LHCN-M2 (cell line): ENCODE measurements around the gene WNT5B. TPM values are rescaled to one million over a fixed set of nuclear protein-coding genes. Genes with fewer than 3 reads are reported as not detected.
"Not testable (repeated sequence)": the region's sequence is repeated elsewhere in the genome, so short reads cannot be mapped to it uniquely, and the experiment has no call there.

ENCODE experiments used
- DNase-seq: peaks from one replicate; pipeline ENCODE4 v3.0.0-alpha.2; 2012; ENCODE audit warnings: low read depth
- total RNA-seq: library from RNA; depleted of rRNA; stranded (reverse); fragments of >200 nt; gene quantifications from 2 replicates; pipeline ENCODE4 v1.2.3, GENCODE V29; 2014

Gene WNT5B
- total RNA-seq, 1 experiment from 2014 or later, result 29.9 TPM

DNA sequence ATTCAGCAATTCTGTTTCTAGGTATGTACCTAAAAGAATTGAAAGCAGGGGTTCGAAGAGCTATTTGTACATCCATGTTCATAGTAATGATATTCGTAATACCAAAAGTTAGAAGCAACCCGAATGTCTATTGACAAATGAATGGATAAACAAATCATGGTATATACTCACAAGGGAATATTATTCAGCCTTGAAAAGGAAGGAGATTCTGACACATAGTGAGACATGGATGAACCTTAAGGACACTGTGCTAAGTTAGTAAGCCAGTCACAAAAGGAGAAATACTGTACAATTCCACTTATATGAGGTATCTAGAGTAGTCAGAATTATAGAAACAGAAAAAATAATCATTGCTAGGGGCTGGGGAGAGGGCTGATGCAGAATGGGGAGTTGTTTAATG lies 30.3 kb upstream of the WNT5B start:
- no peak for DNase-seq

DNA sequence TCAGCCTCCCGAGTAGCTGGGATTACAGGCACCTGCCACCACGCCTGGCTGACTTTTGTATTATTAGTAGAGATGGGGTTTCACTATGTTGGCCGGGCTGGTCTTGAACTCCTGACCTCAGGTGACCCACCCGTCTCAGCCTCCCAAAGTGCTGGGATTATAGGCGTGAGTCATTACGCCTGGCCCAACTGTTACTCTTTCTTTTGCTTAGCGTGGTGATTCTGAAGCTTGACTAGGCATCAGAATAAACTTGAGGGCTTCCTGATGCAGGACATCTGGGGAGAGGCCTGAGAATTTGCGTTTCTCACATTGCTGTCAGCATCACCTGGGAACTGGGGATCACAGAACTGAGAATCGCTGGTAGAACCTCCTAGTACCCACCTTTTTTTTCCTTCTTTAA lies 26.3 kb upstream of the WNT5B start:
- DNase-seq, result not testable (repeated sequence)

DNA sequence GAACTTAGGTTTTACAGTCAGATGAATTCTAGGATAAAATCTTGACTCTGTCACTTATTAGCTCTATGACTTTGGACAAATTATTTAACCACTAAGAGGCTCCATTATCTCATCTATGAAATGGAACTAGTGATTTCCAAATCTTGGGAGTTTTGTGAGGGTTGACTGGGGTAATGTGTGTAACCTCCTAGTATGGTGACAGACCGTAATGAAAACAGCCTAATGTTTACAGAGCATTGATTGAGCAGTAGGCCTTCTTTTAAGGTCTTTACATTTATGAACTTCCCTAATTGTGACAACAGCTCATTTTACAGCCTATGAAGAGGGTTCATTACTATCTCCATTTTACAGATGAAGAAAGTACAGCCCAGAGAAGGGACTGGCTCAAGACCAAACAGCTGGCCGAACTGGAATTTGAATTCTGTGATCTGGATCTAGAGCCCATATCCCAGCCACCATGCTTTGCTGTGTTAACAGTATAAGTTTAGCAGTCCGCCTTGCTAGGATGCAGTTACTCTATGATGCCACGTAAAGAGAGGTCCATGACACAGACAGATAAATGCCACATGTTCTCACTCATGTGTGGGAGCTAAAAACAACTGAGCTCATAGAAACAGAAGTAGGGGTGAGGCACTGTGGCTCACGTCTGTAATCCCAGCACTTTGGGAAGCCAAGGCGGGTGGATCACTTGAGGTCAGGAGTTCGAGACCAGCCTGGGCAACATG lies 25.6 kb upstream of the WNT5B start:
- DNase-seq, result no peak

DNA sequence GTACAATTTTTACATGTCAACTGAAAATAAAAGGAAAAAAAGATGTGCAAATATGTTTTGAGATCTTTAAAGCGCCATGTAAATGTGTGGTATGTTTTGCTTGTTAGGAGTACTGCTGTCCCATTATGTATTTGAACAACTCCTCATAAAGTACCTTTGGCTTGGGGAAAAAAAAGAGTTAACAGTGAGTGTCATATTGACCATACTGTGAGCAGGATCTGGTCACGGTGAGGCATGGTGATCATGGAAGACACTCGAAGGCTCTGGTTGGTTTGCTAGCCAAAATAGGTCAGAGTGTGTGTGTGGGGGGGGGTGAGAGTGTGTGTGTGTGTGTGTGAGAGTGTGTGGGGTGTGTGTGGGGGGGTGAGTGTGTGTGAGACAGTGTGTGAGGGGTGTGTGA lies 24.6 kb upstream of the WNT5B start:
- no peak for DNase-seq

DNA sequence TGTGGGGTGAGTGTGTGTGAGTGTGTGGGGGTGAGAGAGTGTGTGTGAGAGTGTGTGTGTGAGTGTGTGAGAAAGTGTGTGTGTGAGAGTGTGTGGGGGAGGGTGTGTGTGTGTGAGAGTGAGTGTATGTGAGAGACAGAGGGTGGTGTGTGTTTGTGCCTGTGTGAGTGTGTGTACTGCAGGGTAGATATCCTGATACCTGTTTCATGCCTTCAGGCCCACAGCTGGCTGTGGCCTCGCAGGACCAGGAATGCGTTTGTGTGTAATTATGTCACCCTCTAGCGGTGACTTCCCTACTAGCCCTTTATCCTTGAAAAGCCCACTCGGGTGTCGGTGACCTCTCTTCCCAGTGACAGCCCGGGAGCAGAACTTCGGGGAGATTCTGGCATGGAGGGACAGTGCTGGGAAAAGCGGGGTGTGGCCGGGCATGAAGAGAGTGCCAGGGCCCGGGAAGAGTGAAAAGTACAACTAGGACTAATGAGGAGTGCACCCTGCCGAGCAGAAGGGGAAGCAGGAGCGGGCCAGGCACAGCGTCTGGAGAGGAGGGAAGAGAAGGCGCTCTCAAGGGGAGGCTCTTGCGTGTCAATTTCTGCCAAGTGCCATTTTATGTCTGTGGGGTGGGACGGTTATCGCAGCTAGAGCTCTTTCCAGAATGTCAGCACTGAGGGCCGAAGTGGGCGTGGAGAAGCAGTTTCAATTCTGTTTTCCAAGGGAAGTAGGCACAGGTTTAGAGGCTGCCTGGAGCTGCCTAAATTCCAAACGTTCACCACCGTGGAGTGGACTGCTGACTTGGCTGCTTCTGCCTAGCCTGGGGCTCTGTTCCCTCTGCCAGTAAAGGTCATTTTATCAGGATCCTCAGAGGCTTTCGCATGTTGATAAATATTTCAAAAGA lies 23.7 kb upstream of the WNT5B start:
- DNase-seq, result peak; percentile 85

DNA sequence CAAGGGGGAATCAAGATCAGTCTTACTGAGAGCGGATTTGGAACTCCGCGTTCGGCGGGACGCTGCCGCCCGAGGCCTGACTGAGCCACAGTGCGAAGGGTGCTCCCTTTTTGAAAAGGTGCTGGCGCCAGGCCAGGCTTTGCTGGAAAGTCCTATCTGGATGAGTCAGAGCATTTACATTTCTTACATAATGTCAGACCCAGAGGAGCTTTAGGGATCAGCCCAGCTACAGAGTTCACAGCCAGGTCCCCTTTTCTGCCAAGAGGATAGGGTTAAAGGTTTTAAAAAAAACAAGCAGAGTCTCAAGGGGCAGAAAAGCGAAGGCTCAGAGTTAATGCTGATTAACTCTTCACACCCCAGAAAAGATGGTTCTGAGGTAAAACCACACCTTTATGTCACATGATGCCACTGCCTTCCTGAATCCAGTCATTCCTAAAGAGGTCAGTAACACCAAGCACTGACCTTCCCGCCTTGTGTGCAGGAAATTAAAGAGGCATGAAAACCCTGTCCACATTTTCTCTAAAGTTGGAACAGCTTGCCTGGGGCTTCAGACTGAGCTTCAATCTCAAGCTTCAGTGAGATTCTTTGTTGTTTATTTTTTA lies 22.9 kb upstream of the WNT5B start:
- peak; percentile 79 for DNase-seq

DNA sequence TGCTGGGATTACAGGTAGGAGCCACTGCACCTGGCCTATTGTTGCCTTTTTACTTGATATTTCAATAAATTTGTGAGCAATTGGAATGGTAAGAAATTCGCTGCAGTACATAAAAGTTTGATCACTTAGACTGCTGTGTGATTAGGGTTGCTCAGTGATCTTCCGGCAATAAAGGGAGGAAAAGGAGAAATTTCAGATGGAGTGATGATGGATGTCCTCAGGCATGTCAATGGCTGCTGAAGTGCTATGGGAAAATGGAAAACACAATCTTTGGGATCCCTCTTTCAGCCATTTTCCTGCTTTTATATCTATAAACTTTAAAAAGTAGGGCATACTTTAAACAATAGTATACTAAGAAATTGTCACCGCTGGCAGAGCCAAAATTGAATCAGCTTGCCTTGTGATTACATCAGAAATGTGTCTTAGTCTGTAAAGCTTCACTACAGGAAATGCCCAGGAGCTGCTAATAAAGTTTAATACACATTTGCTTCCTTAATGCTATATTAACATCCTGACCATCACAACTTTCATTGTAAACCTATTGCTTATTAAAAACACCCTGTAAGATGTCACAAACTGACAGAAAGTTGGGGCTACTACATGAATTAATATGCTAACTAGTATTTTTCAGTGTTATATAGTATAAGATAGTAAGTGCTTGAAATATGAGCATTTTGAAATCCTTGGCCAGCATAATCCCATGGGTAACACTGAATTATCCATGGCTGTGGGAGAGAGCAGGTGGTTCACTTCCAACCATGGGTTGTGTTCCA lies 20.9 kb upstream of the WNT5B start:
- no peak for DNase-seq

DNA sequence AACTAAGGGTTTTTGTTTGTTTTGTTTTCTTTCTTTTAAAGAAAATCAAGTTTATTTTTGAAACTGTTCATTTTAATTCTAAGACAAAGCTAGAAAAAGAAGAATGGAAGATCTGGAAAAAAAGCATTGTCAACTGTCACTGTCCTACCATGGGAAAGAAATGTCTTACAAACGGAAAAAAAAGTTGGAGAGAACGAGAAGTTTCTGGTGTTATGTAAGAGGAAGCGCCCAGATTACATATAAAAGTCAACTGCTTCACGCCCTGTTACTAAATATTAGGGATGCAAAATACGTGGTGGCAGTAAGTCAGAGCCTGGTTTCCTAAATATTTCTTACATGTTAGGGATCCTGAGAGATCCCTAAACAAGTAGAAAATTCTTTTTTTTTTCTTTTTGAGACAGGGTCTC lies 20.3 kb upstream of the WNT5B start:
- DNase-seq, result no peak

DNA sequence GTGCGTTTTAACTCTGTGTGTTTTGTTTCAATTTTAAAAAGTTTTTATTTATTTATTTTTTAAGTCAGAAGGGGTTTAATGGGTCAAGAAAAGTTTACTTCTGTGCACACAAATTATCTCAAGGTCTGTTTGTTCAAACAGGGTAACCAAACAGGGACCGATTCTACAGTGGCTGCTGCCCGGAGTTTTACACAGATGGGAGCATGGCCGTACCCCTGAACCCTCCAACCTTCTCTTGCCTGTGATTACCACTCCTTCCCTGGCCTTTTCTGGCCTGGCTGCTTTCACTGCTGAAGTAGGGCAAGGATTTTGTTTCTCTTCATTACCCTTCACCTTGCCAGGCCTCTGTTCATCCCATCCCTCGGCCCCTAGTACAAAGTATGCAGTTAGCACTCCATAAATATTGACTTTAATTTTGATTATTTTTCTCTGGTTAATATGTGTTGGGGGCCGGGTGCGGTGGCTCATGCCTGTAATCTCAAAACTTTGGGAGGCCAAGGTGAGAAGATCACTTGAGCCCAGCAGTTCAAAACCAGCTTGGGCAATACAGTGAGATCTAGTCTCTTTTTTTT lies 18.9 kb upstream of the WNT5B start:
- no peak for DNase-seq

DNA sequence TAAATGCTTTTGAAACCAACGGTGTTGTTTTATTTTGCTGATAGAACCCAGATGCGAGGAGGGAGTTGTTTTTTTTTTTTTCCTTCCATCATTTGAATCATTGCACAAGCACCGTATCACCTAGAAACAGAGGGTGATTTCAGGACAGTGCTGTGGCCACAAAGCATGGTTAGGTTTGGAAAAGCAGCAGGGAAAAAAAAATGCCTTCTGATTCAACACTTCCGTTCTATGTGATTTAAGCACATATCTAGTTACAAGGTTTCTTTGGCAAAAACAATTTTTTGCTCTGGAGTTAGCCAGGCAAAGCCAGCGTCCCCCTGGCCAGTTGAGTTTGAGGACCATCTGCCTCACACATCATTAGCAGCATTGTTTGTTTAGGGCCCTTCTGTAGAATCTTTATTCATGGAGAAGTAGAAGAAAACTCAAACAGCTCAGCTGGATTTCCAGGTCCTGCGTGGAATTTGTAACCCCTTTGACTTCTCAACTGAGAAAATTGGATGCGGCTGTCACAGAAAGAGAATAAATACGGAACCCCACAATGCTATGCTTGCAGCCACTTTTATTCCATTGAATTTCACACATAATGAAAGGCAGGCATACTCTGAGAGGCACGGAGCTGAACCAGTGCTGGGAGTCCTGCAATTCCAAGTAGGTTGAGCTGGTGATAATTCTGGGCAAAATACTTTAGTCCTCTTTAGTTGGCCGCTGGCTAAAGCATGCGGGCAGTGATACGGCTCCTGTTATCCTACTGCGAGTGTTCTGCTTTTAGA lies 17.0 kb upstream of the WNT5B start:
- peak; percentile 86 for DNase-seq

DNA sequence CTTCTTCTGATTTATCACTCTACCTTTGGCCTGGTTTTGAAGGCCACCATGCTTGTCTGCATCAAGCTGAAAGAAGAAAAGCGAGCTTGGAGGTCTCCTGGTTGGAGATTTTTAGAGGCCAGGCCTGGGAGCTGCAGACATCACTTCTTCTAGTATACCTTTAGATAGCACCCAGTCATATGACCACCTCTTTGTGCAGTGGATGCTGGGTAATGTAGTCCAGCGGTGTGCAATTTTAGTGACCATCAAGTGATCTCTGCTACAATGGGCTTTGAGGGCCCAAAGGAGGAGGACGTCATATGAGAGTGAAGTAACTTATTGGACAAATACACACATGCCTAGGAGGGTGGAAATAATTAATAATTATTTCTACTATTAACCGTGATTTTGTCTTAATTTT lies 15.2 kb upstream of the WNT5B start:
- DNase-seq, result no peak

DNA sequence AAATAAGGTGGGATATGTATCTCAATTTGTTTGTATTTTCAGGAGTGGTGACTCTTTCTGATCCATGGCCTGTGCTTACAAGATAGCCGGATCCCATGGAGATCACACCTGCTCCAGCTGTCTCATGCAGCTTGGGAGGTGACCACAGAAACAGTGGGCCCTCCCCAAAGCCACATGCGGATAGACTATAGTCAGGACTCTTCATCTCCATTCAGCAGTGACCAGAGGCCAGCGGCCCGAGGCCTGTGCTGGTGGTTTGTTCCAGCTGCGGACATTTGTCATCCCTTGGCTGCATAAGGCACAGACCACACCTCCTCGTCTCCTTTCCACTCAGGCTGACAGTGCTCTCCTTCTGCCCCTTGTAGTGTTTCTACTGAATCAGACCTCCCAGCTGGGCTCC lies 14.7 kb upstream of the WNT5B start:
- peak; percentile 69 for DNase-seq

DNA sequence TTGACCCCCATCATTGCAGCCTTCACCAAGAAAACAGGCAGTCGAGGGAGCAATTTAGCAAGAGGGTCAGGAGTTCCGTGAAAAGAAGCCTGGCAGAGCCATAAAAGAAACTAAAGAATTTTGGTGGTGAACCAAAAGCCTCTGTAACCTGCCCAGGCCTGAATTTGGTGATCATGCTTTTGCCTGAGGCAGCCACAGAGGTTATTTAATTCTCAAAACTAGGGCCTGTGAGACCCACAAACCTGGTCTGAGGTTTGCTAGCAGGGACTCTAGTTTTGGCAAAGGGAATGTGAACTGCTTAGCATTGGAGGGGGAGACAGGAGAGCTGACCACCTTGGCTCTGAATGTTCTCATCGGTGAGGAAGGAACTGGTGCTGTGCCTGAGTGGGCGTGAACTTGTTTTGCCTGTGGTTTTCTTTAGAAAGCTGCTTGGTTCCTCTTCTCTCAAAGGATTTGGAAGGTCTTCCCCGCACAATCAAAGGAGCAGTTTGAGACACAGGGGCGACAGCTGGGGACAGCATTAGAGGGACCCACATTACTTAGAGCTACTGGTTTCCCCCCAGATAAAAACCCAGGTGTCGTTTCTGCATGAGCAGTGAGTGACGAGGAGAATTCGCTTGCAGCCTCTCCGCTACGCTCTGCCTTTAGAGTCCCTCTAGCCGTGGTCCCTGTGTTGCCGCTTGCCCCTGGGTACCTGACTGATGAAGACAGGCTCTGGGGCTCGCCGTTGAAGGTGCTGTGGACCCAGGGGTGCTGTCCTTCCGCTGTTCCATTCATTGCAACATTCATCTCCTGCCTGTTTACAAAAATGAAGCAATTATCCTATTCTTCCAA lies 12.6 kb upstream of the WNT5B start:
- DNase-seq, result no peak

DNA sequence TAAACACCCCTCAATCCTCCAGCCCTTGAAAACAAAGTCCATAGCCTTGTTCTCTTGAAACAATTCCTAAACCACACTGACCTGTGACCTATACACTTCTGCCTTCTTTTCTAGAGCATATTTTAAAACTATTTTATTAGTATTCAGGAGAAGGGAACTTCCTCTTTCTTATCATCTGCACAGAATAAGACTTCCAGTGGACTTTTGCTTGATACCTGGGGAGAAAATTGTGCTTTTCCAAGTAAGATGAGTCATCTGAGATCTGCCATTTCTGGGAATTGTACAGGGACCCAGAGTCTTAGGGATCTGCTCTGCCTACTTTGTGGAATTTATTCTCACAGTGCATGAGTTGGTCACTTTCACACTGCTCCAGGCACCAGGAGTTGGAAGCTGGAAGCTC lies 10.5 kb upstream of the WNT5B start:
- DNase-seq, result no peak

DNA sequence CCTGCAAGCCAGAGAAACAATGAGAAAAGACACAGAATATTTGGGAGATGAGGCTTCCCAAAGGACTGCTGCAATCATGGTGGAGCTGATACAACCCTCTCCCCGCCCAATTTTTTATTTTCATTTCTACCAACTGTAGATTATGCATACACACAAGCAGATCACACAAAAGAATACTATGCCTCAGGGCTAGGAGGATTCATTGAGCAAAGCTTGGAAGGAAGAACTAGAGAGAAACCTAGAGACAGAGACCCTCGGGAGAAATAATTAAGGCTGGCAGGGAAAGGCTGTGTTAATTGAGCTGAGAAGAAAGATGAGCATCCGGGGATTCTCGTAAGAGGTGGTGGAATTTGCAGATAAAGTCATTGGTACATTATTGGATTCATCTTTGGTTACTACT lies 9.9 kb upstream of the WNT5B start:
- no peak for DNase-seq

DNA sequence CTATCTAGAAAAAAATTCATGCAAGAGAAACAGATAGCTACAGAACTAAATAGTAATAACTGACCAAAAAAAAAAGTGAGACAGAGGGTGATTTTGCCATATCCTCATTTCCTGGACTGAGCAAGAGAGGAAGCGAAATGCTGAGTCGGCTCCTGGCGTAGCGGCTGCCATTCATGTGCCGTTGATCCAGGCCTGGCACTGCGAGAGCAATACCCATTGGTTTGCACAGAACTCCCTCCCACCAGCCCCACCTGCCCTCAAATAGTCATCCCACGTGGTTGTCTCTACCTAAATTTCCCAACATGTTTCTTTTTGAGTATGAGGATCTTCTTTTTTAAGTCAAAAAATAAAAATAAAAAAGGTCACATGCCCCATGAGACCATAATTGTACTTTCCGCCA lies 9.4 kb upstream of the WNT5B start:
- DNase-seq, result no peak

DNA sequence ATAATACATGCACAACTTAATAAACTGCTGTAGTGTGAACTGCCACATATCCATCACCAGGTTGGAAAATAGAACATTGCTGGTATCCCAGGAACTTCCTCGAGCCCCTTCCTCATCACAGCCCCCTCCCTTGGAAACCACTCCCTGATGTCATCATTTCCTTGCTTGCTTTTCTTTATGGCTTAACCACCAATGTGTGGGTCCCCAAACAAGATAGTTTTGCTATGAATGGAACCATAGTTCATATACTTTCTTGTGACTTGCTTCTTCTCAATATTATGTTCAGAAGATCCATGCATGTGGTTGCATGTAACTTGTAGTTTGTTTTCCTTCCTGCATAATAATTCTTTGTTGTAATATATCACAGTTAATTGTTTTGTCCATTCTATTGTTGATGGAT lies 8.9 kb upstream of the WNT5B start:
- no peak for DNase-seq

DNA sequence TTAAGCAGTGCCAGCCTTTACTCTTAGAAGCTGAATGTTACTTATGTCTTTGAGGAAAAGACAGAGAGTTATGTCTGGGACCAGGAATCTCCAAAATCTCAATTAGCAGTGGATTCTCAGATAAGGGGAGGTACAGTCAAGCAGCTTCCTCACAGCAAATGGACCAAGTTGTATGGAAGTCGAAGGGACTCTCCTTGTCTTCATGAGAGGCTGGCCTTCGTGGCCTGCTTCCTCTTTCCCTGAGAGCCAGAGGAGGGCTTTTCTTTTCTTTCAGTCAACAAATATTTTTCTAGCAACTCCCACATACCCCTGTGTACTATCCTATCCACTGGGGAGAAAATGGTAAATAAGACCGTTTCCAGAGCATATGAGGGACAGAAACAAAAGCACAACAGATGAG lies 6.6 kb upstream of the WNT5B start:
- DNase-seq, result no peak

DNA sequence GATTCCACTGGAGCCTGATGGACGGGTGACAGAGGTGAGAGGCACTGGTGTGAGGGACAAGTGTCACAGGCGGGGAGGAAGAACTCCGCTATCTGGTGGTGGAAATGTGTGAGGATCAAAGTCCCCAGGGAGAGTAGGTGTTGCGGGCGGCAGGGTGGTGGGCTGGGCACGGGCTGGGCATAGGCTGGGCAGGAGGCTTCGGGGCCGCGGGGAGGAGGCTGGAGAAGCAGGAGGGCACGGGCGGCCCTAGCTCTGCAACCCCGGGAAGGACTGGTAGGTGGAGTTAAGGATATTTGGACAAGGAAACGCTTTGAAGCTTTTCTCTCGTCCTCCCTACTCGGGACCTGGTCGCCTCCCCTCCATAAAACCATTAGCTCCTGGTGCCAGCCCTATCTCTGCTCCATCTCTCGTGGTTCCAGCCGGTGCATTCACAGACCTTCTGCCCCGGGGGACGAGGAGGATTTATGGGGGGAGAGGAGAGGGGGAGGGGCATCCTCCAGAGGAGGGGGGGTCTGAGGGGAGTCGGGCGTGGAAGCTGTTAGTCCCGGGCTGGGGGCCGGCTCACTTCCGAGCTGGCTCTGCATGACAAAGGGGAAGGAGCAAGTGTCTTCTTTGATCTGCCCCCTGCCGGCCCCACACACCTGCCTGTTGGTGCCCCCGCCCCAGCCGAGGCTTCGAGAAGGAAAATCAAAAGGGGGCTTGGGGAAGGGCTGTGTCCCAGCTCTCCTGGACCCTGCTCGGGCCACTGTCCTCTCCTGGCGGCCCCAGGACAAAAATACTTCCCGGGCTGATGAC lies 504 bp downstream of the WNT5B start:
- DNase-seq, result no peak
